SK-N-DZ (cell line): ENCODE results near the gene MFSD12.
"Not testable (repeated sequence)": the region's sequence is repeated elsewhere in the genome, so short reads cannot be mapped to it uniquely, and the experiment has no call there.

Experiments used
- DNase-seq: peaks from one replicate; pipeline ENCODE4 v3.0.0-alpha.2; 2015; ENCODE audit warnings: low spot score

The MFSD12 gene

DNA sequence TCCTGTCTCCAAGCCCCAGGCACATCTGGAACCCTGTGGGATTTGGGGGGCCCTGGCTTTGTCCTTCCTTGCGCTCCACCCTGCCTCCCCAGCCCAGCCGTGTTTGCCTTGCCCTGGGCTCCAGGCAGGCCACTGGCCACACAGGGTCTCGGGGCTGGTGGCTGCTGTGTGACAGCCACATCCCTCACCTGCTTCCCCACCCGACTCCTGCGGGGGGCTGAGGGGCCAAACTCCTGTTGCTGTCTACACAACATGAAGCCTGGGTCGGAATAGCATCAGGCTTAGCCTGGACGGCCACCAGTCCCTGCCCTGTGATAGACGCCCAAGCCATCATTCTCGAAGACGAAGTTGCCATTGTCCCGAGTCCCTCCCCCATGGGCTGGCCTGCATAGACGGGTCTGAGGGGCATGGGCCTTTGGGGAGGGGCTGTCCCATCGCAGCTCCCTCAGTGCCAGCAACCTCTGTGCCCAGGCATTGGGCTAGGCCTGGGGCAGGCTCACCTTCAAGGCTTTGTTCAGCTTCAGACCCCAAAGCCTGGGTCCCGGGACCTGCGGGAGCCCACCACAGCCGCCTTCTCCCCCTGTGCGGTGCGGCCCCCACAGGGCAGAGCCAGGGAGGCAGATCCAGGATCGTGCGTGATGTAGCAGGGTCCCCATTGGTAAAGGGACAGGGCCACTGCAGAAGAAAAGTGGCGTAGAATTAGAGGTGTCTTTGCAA is 33.9 kb downstream of the MFSD12 start:
- DNase-seq = no peak

DNA sequence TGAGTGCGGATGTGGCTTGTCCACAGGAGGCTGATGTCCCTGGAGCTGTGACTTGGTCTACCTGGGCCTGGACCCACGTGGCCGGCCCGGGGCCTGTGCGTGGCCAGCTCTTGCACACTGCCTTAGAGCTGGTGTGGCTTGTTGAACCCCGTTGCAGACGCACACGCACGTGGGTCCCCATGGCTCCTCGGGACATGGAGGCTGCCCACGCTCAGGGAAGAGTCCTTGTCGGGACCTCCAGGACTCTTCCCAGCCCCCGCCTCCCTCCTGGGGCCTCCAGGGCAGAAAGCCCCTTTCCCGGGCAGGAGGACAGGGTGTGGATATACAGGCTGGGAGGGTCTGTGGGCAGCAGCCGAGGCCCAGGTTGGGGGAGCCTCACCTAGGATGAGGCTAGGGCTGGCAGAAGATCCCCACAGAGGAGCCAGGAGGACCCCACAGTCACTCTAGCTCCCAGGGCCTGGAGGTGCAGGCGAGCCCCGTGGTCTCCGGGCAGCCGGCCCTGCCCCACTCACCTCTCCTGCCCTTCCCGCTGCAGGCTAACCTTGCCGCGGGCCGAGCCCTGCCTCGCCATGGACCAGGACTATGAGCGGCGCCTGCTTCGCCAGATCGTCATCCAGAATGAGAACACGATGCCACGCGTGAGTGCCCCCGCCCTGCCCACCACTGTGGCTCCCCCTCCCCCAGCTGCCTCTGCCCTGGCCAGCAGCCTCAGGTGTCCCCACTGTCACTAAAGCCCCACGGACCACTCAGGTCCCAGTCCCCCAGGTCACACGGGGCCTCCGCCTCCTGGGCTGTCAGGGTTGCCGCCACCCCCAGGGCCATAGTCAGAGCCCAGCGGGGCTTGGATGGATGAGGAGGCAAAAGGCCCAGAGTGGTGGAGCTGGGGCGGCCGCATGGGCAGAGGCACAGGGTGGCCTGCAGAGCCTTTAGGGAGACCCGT is 34.7 kb downstream of the MFSD12 start:
- DNase-seq = no peak

- DNase-seq = no peak
Measured at GRCh38 chr19:3521104-3521445, 36.3 kb downstream of the MFSD12 start.

- peak; percentile 29 for DNase-seq
Measured at GRCh38 chr19:3520166-3521103, 37.0 kb downstream of the MFSD12 start.

DNA sequence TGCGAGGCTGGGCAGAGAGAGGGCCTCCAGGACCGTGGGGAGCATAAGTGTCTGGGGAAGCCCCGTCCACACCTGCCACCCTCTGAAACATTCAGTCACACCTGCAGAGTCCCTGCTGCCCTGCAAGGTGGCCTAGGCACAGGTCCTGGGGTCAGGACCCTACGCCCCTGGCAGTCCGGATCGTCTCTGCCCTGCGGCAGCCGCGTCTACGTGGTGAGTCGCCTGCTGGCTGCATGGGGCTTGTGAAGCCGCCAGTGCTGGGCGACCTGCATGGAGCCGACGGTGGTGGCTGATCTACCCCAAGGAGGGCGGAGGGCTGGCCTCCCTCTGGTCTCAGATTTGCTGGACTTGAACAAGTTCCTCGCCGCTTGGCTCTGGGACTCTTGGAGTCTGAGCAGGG is 38.3 kb downstream of the MFSD12 start:
- DNase-seq = no peak

GRCh38 chr19:3518659-3519058 is 38.7 kb downstream of the MFSD12 start:
- DNase-seq = no peak

- DNase-seq = no peak
Measured at GRCh38 chr19:3518255-3518654, 39.1 kb downstream of the MFSD12 start.

DNA sequence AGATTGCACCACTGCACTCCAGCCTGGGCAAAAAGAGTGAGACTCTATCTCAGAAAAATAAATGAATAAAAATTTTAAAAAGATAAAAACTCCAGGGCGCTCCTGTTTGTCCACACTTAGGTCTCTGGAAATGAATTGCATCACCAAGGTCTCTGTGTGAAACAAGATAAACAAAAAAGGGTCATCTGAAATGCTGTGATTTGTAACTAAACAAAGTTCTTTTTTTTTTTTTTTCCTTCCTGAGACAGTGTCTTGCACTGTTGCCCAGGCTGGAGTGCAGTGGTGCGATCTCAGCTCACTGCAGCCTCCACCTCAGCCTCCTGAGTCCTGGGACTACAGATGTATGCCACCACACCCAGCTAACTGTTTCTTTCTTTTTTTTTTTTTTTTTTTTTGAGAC is 39.7 kb downstream of the MFSD12 start:
- no peak for DNase-seq

GRCh38 chr19:3516675-3517207 is 40.6 kb downstream of the MFSD12 start:
- no peak for DNase-seq

DNA sequence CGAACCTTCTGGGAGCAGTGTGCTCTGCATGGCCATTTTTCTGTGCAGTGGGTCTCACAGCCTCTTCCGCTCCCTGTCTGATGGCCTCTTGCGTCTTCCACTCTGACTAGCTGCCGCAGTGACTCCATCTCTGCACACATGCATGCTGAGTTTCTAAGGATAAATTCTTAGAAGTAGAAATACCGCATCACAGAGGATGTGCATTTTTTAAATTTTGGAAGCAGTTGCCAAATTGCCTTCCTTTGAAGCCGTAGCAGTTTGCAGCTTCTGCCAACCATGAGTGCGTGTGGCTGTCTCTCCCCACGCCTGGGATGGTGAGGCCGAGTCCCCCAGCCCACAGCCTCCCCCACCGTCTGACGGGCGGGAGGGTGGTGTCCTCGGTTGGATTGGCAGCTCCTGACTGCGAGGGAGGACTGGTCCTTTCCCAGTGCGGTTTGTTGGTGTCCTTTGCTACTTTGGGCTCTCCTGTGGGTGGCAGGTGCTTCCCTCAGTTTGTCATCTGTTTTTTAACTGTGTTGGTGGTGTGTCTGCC is 41.4 kb downstream of the MFSD12 start:
- no peak for DNase-seq

DNA sequence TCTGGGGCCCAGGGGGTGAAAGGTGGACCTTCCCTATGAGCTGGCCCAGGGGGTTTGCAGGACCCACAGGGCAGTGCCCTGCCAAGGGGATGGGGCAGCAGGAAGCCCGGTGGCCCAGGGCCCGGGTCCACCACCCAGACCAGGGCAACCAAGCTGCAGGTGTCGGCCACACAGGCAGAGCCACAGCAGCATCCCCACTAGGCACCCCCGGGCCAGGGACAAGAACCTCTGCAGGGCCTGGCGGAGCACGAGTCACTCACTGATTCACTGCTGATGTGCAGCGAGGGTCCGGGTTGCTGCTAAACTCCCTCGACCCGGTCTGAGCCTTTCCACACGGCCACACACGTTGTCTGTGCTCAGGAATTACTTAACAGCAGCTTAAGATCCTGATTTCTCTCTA is 42.5 kb downstream of the MFSD12 start:
- DNase-seq = no peak

- no peak for DNase-seq
Measured at GRCh38 chr19:3513229-3514140, 43.9 kb downstream of the MFSD12 start.

DNA sequence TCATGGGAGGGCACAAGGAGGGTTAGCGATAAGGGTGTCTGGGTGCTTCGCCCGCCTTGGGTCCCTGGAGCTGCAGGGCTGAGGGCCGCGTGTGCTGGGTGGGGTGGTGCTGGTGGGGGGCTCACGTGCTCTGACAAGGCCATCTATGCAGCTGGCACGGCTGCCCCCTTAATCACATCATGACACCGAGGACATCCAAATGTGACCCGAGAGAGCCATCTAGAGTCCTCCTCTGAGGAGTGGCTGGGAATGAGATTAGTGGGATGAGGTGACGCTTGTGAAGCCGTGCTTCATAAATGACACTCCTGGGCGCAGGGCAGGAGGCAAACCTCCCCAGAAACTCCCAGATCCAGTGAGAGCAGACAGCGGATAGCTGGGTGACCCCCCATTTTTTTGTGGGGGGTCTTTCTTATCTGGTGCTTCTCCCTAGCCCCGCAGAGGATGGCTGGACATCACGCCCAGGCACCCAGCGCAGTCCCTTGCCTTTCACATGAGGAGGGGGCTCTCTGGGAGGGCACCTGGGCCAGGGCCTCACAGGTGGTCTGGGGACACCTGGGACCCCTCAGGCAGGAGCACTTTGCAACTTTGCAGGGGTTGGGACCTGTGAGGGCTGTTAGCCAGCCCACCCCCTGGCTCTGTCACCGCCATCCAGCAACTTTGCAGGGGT is 44.7 kb downstream of the MFSD12 start:
- DNase-seq = no peak

DNA sequence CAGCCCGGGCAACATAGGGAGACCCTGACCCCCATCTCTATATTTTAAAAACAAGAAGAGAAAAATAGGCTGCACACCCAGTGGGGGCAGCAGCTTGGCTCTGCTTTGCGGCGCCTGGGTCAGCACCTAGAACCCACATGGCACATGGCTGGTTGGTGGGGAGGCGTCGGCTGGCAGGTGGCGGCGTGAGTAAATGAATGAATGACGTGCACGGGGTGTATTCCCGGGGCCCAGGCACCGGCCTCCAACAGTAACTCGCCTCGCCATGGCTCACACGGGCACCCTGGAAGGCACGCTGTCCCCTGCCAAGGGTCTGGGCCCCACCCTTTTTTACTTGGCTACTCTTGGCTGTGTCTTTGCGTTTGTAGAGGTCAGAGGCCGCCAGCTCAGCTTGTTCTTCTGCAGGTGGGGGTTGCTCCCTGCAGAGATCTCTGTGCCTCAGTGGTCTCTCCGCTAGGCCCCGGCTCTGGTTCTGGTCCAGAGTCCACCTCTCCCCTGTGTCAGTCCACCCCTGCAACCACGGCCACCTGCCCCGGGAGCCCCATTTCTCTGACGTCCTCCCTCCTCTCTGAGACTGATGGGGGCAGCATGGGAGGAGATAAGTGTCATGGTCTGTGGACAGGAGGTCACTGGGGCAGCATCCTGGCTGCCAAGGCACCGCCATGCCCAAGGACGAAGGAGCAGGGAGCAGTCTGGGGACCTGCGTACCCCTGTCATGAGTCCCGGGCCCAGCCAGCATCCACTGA is 45.7 kb downstream of the MFSD12 start:
- DNase-seq = no peak

DNA sequence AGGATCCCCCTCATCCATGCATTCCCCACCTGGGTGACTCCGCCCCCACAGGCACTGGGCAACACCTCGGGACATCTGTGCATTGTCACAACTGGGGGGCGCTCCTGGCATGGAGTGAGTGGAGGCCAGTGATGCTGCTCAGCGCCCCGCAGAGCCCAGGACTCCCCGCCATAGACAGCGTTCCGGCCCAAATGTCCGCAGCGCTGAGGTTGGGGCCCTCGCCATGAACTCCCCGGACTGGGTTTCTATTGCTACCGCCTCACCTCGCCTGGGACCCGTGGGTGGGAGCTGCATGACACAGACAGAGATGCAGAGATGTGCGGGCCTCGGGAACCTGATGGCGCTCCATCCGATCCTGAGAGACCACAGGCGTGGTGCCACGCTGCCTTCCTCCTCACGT is 46.7 kb downstream of the MFSD12 start:
- DNase-seq = no peak

DNA sequence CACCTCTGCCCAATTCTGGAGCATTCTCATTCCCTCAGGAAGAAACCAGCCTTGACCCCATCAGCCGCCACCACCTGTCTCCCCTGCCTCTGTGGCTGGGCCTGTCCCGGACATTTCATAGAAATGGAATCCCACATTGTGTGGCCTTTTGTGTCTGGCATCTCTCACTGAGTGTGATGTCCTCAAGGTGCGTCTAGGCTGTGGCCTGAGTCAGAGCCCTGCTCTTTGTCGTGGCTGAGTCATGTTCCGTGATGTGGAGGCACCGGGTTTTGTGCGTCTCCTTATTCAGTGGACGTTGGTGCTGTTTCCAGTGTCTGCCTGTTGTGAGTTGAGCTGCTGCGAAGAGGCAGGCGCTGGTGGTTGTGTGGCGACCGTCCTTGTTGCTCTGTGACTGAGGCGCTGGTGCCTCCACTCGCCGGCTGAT is 47.8 kb downstream of the MFSD12 start:
- no peak for DNase-seq

- no peak for DNase-seq
Measured at GRCh38 chr19:3508771-3509535, 48.4 kb downstream of the MFSD12 start.

- not testable (repeated sequence) for DNase-seq
Measured at GRCh38 chr19:3508121-3508661, 49.2 kb downstream of the MFSD12 start.
